HuH-7.5 (cell line): ENCODE data around the gene PPP1R12C.
"Not testable (repeated sequence)": the region's sequence is repeated elsewhere in the genome, so short reads cannot be mapped to it uniquely, and the experiment has no call there.

ENCODE experiments used
- DNase-seq: peaks from one replicate; pipeline ENCODE4 v3.0.0; 2011; ENCODE audit warnings: low spot score

PPP1R12C gene

GRCh38 chr19:55111238-55111831, 6.1 kb downstream of the PPP1R12C start:
- no peak for DNase-seq

GRCh38 chr19:55109527-55110291, 7.7 kb downstream of the PPP1R12C start:
- no peak for DNase-seq

GRCh38 chr19:55107252-55107651, 10.2 kb downstream of the PPP1R12C start:
- DNase-seq: not testable (repeated sequence)

- DNase-seq: no peak
Observed at GRCh38 chr19:55106591-55106990, 10.8 kb downstream of the PPP1R12C start.

GRCh38 chr19:55105237-55105636, 12.2 kb downstream of the PPP1R12C start:
- DNase-seq: no peak

- no peak for DNase-seq
Observed at GRCh38 chr19:55103190-55103589, 14.2 kb downstream of the PPP1R12C start.

- DNase-seq: no peak
Observed at GRCh38 chr19:55101261-55101660, 16.2 kb downstream of the PPP1R12C start.

GRCh38 chr19:55099557-55100506, 17.6 kb downstream of the PPP1R12C start:
- no peak for DNase-seq

- DNase-seq: no peak
Observed at GRCh38 chr19:55098716-55099556, 18.5 kb downstream of the PPP1R12C start.

- no peak for DNase-seq
Observed at GRCh38 chr19:55097864-55098715, 19.3 kb downstream of the PPP1R12C start.

- no peak for DNase-seq
Observed at GRCh38 chr19:55096061-55096701, 21.3 kb downstream of the PPP1R12C start.

- no peak for DNase-seq
Observed at GRCh38 chr19:55095260-55096060, 22.0 kb downstream of the PPP1R12C start.

GRCh38 chr19:55094456-55095259, 22.8 kb downstream of the PPP1R12C start:
- no peak for DNase-seq

- no peak for DNase-seq
Observed at GRCh38 chr19:55092423-55093318, 24.8 kb downstream of the PPP1R12C start.

- DNase-seq: no peak
Observed at GRCh38 chr19:55091955-55092354, 25.5 kb downstream of the PPP1R12C start.

- DNase-seq: no peak
Observed at GRCh38 chr19:55091126-55091910, 26.1 kb downstream of the PPP1R12C start.

- no peak for DNase-seq
Observed at GRCh38 chr19:55090564-55090963, 26.9 kb downstream of the PPP1R12C start.
